OCI-LY1 (cell line): ENCODE results near the gene ANXA3.
"Not testable (repeated sequence)": the region's sequence is repeated elsewhere in the genome, so short reads cannot be mapped to it uniquely, and the experiment has no call there.

Source experiments
- H2AFZ ChIP-seq: fragments of 200-600 bp; sonication (generic), shearing (Covaris generic); 2 replicates; pipeline ENCODE4 v1.6.0; 2014; ENCODE audit warnings: antibody characterized with exemption, mild to moderate bottlenecking, low read length
- H3F3A ChIP-seq: fragments of 200-600 bp; sonication (generic), shearing (Covaris generic); 2 replicates; pipeline ENCODE4 v1.6.0; 2014; ENCODE audit warnings: mild to moderate bottlenecking, antibody characterized with exemption, low read length, moderate library complexity; ENCODE audit not compliant: insufficient read depth
- H3K27ac ChIP-seq: fragments of 200-600 bp; sonication (generic); 2 replicates; pipeline ENCODE4 v1.5.1; 2014; ENCODE audit warnings: low read length, mixed run types, mild to moderate bottlenecking, low read depth; ENCODE audit not compliant: poor library complexity, severe bottlenecking
- H3K27me3 ChIP-seq: fragments of 200-600 bp; sonication (generic); 2 replicates; pipeline ENCODE4 v1.6.0; 2014; ENCODE audit warnings: antibody characterized with exemption, mild to moderate bottlenecking, low read length, moderate library complexity; ENCODE audit not compliant: insufficient read depth
- H3K36me3 ChIP-seq: fragments of 200-600 bp; sonication (generic); 2 replicates; pipeline ENCODE4 v1.6.1; 2014; ENCODE audit warnings: mild to moderate bottlenecking, antibody characterized with exemption, low read length, moderate library complexity, mixed read lengths; ENCODE audit not compliant: insufficient read depth
- H3K4me1 ChIP-seq: fragments of 200-600 bp; sonication (generic); 2 replicates; pipeline ENCODE4 v1.5.1; 2014; ENCODE audit warnings: mild to moderate bottlenecking, low read length, moderate library complexity; ENCODE audit not compliant: insufficient read depth, severe bottlenecking
- H3K4me2 ChIP-seq: fragments of 200-600 bp; sonication (generic), shearing (Covaris generic); 2 replicates; pipeline ENCODE4 v1.6.1; 2014; ENCODE audit warnings: low read length
- H3K4me3 ChIP-seq: fragments of 200-600 bp; sonication (generic); 2 replicates; pipeline ENCODE4 v1.5.1; 2014; ENCODE audit warnings: low read length, low read depth, mild to moderate bottlenecking, mixed read lengths; ENCODE audit not compliant: poor library complexity, severe bottlenecking
- H3K79me2 ChIP-seq: fragments of 200-600 bp; shearing (Covaris generic); 2 replicates; pipeline ENCODE4 v1.6.1; 2016; ENCODE audit warnings: mixed run types, low read length, mixed read lengths; ENCODE audit not compliant: insufficient read depth
- H3K9ac ChIP-seq: fragments of 200-600 bp; sonication (generic), shearing (Covaris generic); 2 replicates; pipeline ENCODE4 v1.6.1; 2014; ENCODE audit warnings: mild to moderate bottlenecking, low read length, mixed read lengths
- H3K9me2 ChIP-seq: fragments of 200-600 bp; sonication (generic), shearing (Covaris generic); 2 replicates; pipeline ENCODE4 v1.6.1; 2014; ENCODE audit warnings: low read depth, mild to moderate bottlenecking, low read length, mixed read lengths
- H3K9me3 ChIP-seq: fragments of 200-600 bp; shearing (Covaris generic); 2 replicates; pipeline ENCODE4 v1.6.1; 2014; ENCODE audit warnings: low read length, mixed read lengths
- H4K20me1 ChIP-seq: fragments of 200-600 bp; sonication (generic), shearing (Covaris generic); 2 replicates; pipeline ENCODE4 v1.6.0; 2016; ENCODE audit warnings: mild to moderate bottlenecking, low read length; ENCODE audit not compliant: insufficient read depth
- EZH2 ChIP-seq: fragments of 200-600 bp; sonication (generic), shearing (Covaris generic); IDR thresholded peaks from 2 replicates; pipeline ENCODE4 v1.8.0; 2017; ENCODE audit warnings: borderline replicate concordance, mixed run types, mild to moderate bottlenecking, antibody characterized with exemption, low read length, moderate library complexity, mixed read lengths
- TF ChIP-seq, protein P1 (sequence below): fragments of 200-600 bp; sonication (generic), shearing (Covaris generic); IDR thresholded peaks from 2 replicates; pipeline ENCODE4 v1.5.1; 2017; ENCODE audit warnings: mild to moderate bottlenecking, antibody characterized with exemption, low read length, moderate library complexity, mixed read lengths

The ANXA3 gene

DNA sequence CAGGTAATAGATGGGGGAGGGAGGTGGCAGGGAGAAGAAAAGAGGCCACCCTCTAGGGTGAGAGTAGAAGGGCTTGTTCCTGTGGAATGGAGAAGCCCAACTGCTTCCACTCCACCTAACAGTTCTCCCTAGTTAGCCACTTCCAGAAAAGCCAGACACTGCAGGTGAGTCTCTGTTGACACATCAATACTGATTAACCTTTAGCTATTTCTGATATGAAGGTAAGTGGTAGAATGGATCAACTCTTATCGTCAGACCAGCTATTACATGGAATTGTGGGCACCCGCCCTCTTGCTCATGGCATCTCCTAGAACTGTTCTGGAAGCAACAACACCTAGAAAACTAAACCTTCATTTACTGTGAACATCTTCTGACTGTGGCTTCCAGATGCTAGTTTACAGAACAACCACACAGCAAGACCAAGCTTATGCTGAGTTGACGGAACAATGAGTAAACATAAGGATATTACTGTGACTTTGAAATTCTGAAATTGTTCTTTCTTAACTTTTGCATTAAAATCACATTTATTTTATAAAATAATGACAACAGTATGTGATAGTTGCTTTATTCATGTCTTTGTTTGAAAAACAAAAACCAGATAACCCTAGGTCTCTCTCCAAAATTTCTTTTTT, 44.7 kb downstream of the ANXA3 start:
- Histone ChIP-seq H3K36me3 (no peaks in the 10 kb centered on the region), H3K9me3 (no peaks in the 10 kb centered on the region), H3K4me2 (no peak overlapping the region), H4K20me1 (no peaks in the 10 kb centered on the region), H3K4me3 (no peak overlapping the region), H3K79me2 (no peaks in the 10 kb centered on the region), H3K4me1 (no peaks in the 10 kb centered on the region), H2AFZ (no peak overlapping the region), H3K9me2 (no peaks in the 10 kb centered on the region), H3K9ac (no peak overlapping the region), H3K27me3 (no peaks in the 10 kb centered on the region), H3K27ac (no peak overlapping the region), H3F3A (no peaks in the 10 kb centered on the region)
- TF ChIP-seq EZH2 = no peak
- TF ChIP-seq, protein P1, sequence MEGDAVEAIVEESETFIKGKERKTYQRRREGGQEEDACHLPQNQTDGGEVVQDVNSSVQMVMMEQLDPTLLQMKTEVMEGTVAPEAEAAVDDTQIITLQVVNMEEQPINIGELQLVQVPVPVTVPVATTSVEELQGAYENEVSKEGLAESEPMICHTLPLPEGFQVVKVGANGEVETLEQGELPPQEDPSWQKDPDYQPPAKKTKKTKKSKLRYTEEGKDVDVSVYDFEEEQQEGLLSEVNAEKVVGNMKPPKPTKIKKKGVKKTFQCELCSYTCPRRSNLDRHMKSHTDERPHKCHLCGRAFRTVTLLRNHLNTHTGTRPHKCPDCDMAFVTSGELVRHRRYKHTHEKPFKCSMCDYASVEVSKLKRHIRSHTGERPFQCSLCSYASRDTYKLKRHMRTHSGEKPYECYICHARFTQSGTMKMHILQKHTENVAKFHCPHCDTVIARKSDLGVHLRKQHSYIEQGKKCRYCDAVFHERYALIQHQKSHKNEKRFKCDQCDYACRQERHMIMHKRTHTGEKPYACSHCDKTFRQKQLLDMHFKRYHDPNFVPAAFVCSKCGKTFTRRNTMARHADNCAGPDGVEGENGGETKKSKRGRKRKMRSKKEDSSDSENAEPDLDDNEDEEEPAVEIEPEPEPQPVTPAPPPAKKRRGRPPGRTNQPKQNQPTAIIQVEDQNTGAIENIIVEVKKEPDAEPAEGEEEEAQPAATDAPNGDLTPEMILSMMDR = no peak

DNA sequence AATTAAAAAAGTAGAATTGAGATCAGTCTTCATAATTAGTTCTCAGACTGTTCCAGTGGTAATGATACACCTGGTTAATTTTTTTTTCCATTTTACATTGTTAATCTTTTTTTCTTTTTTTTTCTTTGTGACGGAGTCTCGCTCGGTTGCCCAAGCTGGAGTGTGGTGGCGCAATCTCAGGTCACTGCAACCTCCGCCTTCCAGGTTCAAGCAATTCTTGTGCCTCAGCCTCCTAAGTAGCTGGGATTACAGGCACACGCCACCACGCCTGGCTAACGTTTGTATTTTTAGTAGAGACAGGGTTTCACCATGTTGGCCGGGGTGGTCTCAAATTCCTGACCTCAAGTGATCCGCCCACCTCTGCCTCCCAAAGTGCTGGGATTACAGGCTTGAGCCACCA, 46.9 kb downstream of the ANXA3 start:
- H4K20me1 ChIP-seq, H3K9me2 ChIP-seq, H3K9ac ChIP-seq, H2AFZ ChIP-seq, H3K27me3 ChIP-seq, H3K4me2 ChIP-seq, H3K4me1 ChIP-seq, H3K27ac ChIP-seq, H3K36me3 ChIP-seq, H3K79me2 ChIP-seq, H3K4me3 ChIP-seq, H3F3A ChIP-seq, H3K9me3 ChIP-seq: not testable (repeated sequence)

DNA sequence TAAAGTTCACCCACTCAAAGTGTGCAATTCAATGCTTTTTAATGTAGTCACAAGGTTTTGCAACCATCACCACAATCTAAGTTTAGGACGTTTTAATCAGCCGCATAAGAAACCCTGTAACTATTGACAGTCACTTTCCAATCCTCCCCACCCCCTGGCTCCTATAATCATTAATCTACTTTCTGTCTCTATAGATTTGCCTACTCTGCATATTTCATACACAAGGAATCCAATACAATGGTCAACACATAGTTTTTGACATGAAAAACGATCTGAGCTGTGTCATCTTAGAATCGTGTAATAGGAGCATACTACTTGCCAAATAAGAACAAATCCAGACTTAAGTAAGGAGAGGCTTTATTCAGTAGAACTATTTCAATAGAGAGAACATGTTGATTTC, 47.6 kb downstream of the ANXA3 start:
- Histone ChIP-seq H3K27ac (no peak overlapping the region), H3K9ac (no peak overlapping the region), H3K36me3 (no peaks in the 10 kb centered on the region)

DNA sequence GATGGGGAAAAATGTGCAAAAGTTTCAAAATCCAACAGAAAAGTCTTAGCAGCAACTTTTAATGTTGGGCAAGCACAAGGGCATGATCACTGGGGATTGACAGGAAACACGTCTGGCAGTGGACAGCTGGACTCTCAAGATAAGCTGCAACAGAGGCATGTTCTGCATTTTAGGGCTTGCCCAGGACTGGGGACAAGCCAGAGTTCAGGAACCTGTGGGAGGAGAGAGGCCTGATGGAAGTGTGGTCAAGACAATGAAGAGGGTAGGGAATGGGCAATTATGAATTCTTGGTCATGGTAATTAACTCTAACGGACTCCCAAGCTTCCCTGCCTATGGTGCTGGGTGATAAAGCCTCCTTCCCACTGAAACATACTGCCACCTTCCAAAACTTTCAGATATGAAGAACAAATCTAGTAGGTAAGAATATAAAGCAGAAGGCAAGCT, 48.4 kb downstream of the ANXA3 start:
- Histone ChIP-seq H3K27me3 (no peaks in the 10 kb centered on the region), H2AFZ (no peak overlapping the region), H3K79me2 (no peaks in the 10 kb centered on the region), H3K4me2 (no peak overlapping the region), H3K9me3 (no peaks in the 10 kb centered on the region), H3K36me3 (no peaks in the 10 kb centered on the region), H3K9me2 (no peaks in the 10 kb centered on the region), H4K20me1 (no peaks in the 10 kb centered on the region), H3F3A (no peaks in the 10 kb centered on the region), H3K9ac (no peak overlapping the region), H3K4me3 (no peak overlapping the region), H3K4me1 (no peaks in the 10 kb centered on the region), H3K27ac (no peak overlapping the region)
- TF ChIP-seq, protein P1 = no peak
- TF ChIP-seq EZH2 = no peak

More for the DNA sequence above, 47.6 kb downstream of the ANXA3 start:
- H3K9me3 ChIP-seq = no peaks in the 10 kb centered on the region
- no peaks in the 10 kb centered on the region for H3K9me2 ChIP-seq
- H3K79me2 ChIP-seq = no peaks in the 10 kb centered on the region
- TF ChIP-seq, protein P1 = no peak
- TF ChIP-seq EZH2 = no peak
- no peaks in the 10 kb centered on the region for H3K4me1 ChIP-seq
- no peak overlapping the region for H3K4me3 ChIP-seq
- no peak overlapping the region for H2AFZ ChIP-seq
- no peak overlapping the region for H3K4me2 ChIP-seq
- H3K27me3 ChIP-seq = no peaks in the 10 kb centered on the region
- H3F3A ChIP-seq = no peaks in the 10 kb centered on the region
- no peaks in the 10 kb centered on the region for H4K20me1 ChIP-seq
